Measurements from ENCODE around the gene WFS1. TPM values are rescaled to one million over a fixed set of nuclear protein-coding genes. Genes with fewer than 3 reads are reported as not detected.
A peak's percentile ranks its signal among the peaks of the same experiment; 100 is the strongest.

WFS1 gene
- total RNA-seq, 1 experiment from 2014 or later: 21.5 TPM

GRCh38 chr4:6324999-6325787 is 55.5 kb downstream of the WFS1 start:
- POLR2A ChIA-PET: no interaction called here
- Histone ChIP-seq H3K4me3 (replicated peaks in 1 of 2; ENCODE audit: low read depth in 1 of 2, low read length in 2 of 2) (no peak overlapping the region), H3K9ac (ENCODE audit: low read length) (0 out of 2 replicates have a peak overlapping the region, but pooled peaks have one; percentile 11)

GRCh38 chr4:6325788-6326290 is 56.2 kb downstream of the WFS1 start:
- RAD21 ChIA-PET (ENCODE audit: low non-redundant PET in 1 of 2, low total read pairs in 2 of 2, uncharacterized antibody in 2 of 2, unreplicated experiment in 2 of 2): no interaction called here
- ATAC-seq (peak; percentile 23; the same call in 1 of the 2 replicates), DNase-seq (ENCODE audit: low read depth, low spot score) (no peak)
- no peaks in the 10 kb centered on the region for H3K36me3 ChIP-seq (ENCODE audit: control insufficient read depth in 1 of 2, insufficient read depth in 2 of 2, low read length in 2 of 2)
- intact Hi-C loops (cut with micrococcal nuclease): loop anchor here (5.0 kb wide), 1 partner anchor 194 kb away; no protein-coding TSS in a partner anchor
- H3K9me2 ChIP-seq (ENCODE audit: insufficient read depth): no peaks in the 10 kb centered on the region
- H3K4me1 ChIP-seq (ENCODE audit: control insufficient read depth in 1 of 2, insufficient read depth in 2 of 2, low read length in 2 of 2): peaks cover 8 to 16% of the 10 kb centered on the region in 2 experiments
- no peaks in the 10 kb centered on the region for H3K9me3 ChIP-seq (ENCODE audit: control insufficient read depth in 1 of 2, insufficient read depth in 1 of 2, low read depth in 1 of 2, low read length in 2 of 2)
- H3K4me3 ChIP-seq (replicated peaks in 1 of 2; ENCODE audit: low read depth in 1 of 2, low read length in 2 of 2): no peak overlapping the region
- 0 out of 2 replicates have a peak overlapping the region, but pooled peaks have one; percentile 11 for H3K9ac ChIP-seq (ENCODE audit: low read length)
- H2AFZ ChIP-seq (ENCODE audit: low read depth, low read length, poor library complexity, severe bottlenecking): no peak overlapping the region
- H3K27me3 ChIP-seq (ENCODE audit: insufficient read depth, low read length): no peaks in the 10 kb centered on the region
- POLR2A ChIA-PET: no interaction called here
- H3K4me2 ChIP-seq (ENCODE audit: low read length): peak overlapping the region; percentile 54
- no TSS peak for BruUV-seq (replicated peaks)
- no peak overlapping the region for H3K27ac ChIP-seq (ENCODE audit: low read depth, low read length)
- H3K79me2 ChIP-seq (ENCODE audit: insufficient read depth, low read length): no peaks in the 10 kb centered on the region
- H4K20me1 ChIP-seq (ENCODE audit: insufficient read depth): no peaks in the 10 kb centered on the region
- CTCF ChIA-PET: interaction anchor here (12.2 kb wide), 1 partner anchor 74 kb away, joined by 201 read pairs; no protein-coding TSS in a partner anchor
- TF ChIP-seq CBX3 (IDR thresholded peaks at IDR 0.05; ENCODE audit: low read depth) (no peak), POLR2AphosphoS5 (IDR thresholded peaks at IDR 0.05; ENCODE audit: low read depth, low read length) (no peak), EZH2phosphoT487 (IDR thresholded peaks at IDR 0.05; ENCODE audit: borderline replicate concordance) (no peak), POLR2A (IDR thresholded peaks at IDR 0.05; ENCODE audit: borderline replicate concordance, extremely low read depth, insufficient read depth, insufficient read length) (no peak), REST (IDR thresholded peaks at IDR 0.05; ENCODE audit: low read depth) (no peak), JUND (IDR thresholded peaks at IDR 0.05) (no peak), EZH2 (IDR thresholded peaks at IDR 0.05) (no peak), SRF (IDR thresholded peaks at IDR 0.05; ENCODE audit: low read depth) (no peak), TCF7L2 (IDR thresholded peaks at IDR 0.05; ENCODE audit: borderline replicate concordance, extremely low read depth, insufficient read depth, insufficient read length) (no peak), ZNF274 (IDR thresholded peaks at IDR 0.05; ENCODE audit: low read depth, low read length) (no peak), SP1 (IDR thresholded peaks at IDR 0.05; ENCODE audit: low read depth) (no peak)

More at GRCh38 chr4:6324999-6325787, 55.5 kb downstream of the WFS1 start:
- Histone ChIP-seq H3K4me1 (ENCODE audit: control insufficient read depth in 1 of 2, insufficient read depth in 2 of 2, low read length in 2 of 2) (peaks cover 8 to 16% of the 10 kb centered on the region in 2 experiments), H3K27ac (ENCODE audit: low read depth, low read length) (no peak overlapping the region), H3K4me2 (ENCODE audit: low read length) (peak overlapping the region; percentile 54), H3K9me3 (ENCODE audit: control insufficient read depth in 1 of 2, insufficient read depth in 1 of 2, low read depth in 1 of 2, low read length in 2 of 2) (no peaks in the 10 kb centered on the region), H3K36me3 (ENCODE audit: control insufficient read depth in 1 of 2, insufficient read depth in 2 of 2, low read length in 2 of 2) (no peaks in the 10 kb centered on the region), H3K27me3 (ENCODE audit: insufficient read depth, low read length) (no peaks in the 10 kb centered on the region), H3K9me2 (ENCODE audit: insufficient read depth) (no peaks in the 10 kb centered on the region), H2AFZ (ENCODE audit: low read depth, low read length, poor library complexity, severe bottlenecking) (peak overlapping the region; percentile 82), H3K79me2 (ENCODE audit: insufficient read depth, low read length) (no peaks in the 10 kb centered on the region), H4K20me1 (ENCODE audit: insufficient read depth) (no peaks in the 10 kb centered on the region)
- DNase-seq (ENCODE audit: low read depth, low spot score) (no peak), ATAC-seq (peak; percentile 64)
- RAD21 ChIA-PET (ENCODE audit: low non-redundant PET in 1 of 2, low total read pairs in 2 of 2, uncharacterized antibody in 2 of 2, unreplicated experiment in 2 of 2): no interaction called here
- intact Hi-C loops (cut with micrococcal nuclease): loop anchor here (5.0 kb wide), 1 partner anchor 193 kb away; no protein-coding TSS in a partner anchor
- CTCF ChIA-PET: interaction anchor here (2.0 to 12.2 kb wide), 2 partner anchors 9 to 73 kb away, joined by 7 to 201 read pairs; no protein-coding TSS in a partner anchor
- no TSS peak for BruUV-seq (replicated peaks)
- TF ChIP-seq TCF7L2 (IDR thresholded peaks at IDR 0.05; ENCODE audit: borderline replicate concordance, extremely low read depth, insufficient read depth, insufficient read length): no peak
- TF ChIP-seq MAX (IDR thresholded peaks at IDR 0.05): peak; percentile 80
- no peak for TF ChIP-seq YY1 (IDR thresholded peaks at IDR 0.05; ENCODE audit: extremely low read depth, insufficient replicate concordance, low read depth, low read length)

Measured in HCT116 (cell line).